GM19240 (cell line): Measurements from ENCODE around the gene DNM3.

ENCODE experiments used
- DNase-seq: peaks from one replicate; pipeline ENCODE4 v3.0.0; 2011; ENCODE audit warnings: low spot score; ENCODE audit not compliant: insufficient read length

DNM3 gene

GRCh38 chr1:172451002-172451443, 609.7 kb downstream of the DNM3 start:
- no peak for DNase-seq

GRCh38 chr1:172452536-172453152, 611.3 kb downstream of the DNM3 start:
- no peak for DNase-seq

GRCh38 chr1:172453153-172453545, 611.9 kb downstream of the DNM3 start:
- no peak for DNase-seq

- no peak for DNase-seq
Observed at GRCh38 chr1:172453607-172454006, 612.3 kb downstream of the DNM3 start.

- no peak for DNase-seq
Observed at GRCh38 chr1:172455451-172455850, 614.2 kb downstream of the DNM3 start.

GRCh38 chr1:172456344-172456769, 615.1 kb downstream of the DNM3 start:
- DNase-seq = no peak

GRCh38 chr1:172457479-172458130, 616.3 kb downstream of the DNM3 start:
- DNase-seq = no peak

GRCh38 chr1:172460177-172460576, 618.9 kb downstream of the DNM3 start:
- no peak for DNase-seq

GRCh38 chr1:172460887-172461315, 619.6 kb downstream of the DNM3 start:
- no peak for DNase-seq
